Measurements from ENCODE around the gene MAPK8IP3.

Gene MAPK8IP3

GRCh38 chr16:1777375-1778199 is 71.6 kb downstream of the MAPK8IP3 start:
- no peak for DNase-seq (ENCODE audit: extremely low read depth, low read depth)
- TF ChIP-seq CTCF (IDR thresholded peaks at IDR 0.05; ENCODE audit: low read depth, low read length) = no peak

- no peak for DNase-seq (ENCODE audit: extremely low read depth, low read depth)
- no peak for TF ChIP-seq CTCF (IDR thresholded peaks at IDR 0.05; ENCODE audit: low read depth, low read length)
Observed at GRCh38 chr16:1778200-1779179, 72.5 kb downstream of the MAPK8IP3 start.

GRCh38 chr16:1779234-1779701 is 73.3 kb downstream of the MAPK8IP3 start:
- no peak for TF ChIP-seq CTCF (IDR thresholded peaks at IDR 0.05; ENCODE audit: low read depth, low read length)
- DNase-seq (ENCODE audit: extremely low read depth, low read depth) = no peak

- TF ChIP-seq CTCF (IDR thresholded peaks at IDR 0.05; ENCODE audit: low read depth, low read length) = no peak
- no peak for DNase-seq (ENCODE audit: extremely low read depth, low read depth)
Observed at GRCh38 chr16:1779741-1780676, 74.0 kb downstream of the MAPK8IP3 start.

- DNase-seq (ENCODE audit: extremely low read depth, low read depth) = no peak
- TF ChIP-seq CTCF (IDR thresholded peaks at IDR 0.05; ENCODE audit: low read depth, low read length) = no peak
Observed at GRCh38 chr16:1780677-1781072, 74.7 kb downstream of the MAPK8IP3 start.

GRCh38 chr16:1781254-1781653 is 75.3 kb downstream of the MAPK8IP3 start:
- no peak for DNase-seq (ENCODE audit: extremely low read depth, low read depth)
- TF ChIP-seq CTCF (IDR thresholded peaks at IDR 0.05; ENCODE audit: low read depth, low read length) = no peak

All from AG09319 (cell line).